SK-N-SH treated with all-trans-retinoic acid at 6 μM for 48 hours (cell line): ENCODE measurements around the gene TMEM87B.
A peak's percentile ranks its signal among the peaks of the same experiment; 100 is the strongest.

ENCODE experiments used
- ATAC-seq: fragments of 200-7000 bp; cut with Tn5 transposase; 3 replicates; pipeline ENCODE4 v1.9.1; 2020; ENCODE audit warnings: mild to moderate bottlenecking, moderate library complexity
- ARNTL ChIP-seq: fragments of 450-650 bp; formaldehyde crosslinking; IDR thresholded peaks from 2 replicates; pipeline ENCODE4 v1.5.0; 2020; ENCODE audit warnings: low read depth, mild to moderate bottlenecking, moderate library complexity, borderline replicate concordance
- BACH2 ChIP-seq: fragments of 250-450 bp; sonication (Bioruptor Pico); IDR thresholded peaks from 2 replicates; pipeline ENCODE4 v1.9.0; 2021; ENCODE audit warnings: mild to moderate bottlenecking, borderline replicate concordance
- CSDC2 ChIP-seq: fragments of 250-450 bp; sonication (Bioruptor Pico); IDR thresholded peaks from 2 replicates; pipeline ENCODE4 v1.5.0; 2020; ENCODE audit warnings: mild to moderate bottlenecking, moderate library complexity
- CSRNP3 ChIP-seq: fragments of 250-450 bp; sonication (Bioruptor Pico); IDR thresholded peaks from 2 replicates; pipeline ENCODE4 v1.5.1; 2021; ENCODE audit warnings: mild to moderate bottlenecking, moderate library complexity
- ESRRG ChIP-seq: fragments of 250-450 bp; sonication (Bioruptor Pico); IDR thresholded peaks from 2 replicates; pipeline ENCODE4 v1.6.1; 2021; ENCODE audit warnings: mild to moderate bottlenecking
- ISL1 ChIP-seq: fragments of 250-450 bp; sonication (Bioruptor Pico); IDR thresholded peaks from 2 replicates; pipeline ENCODE4 v2.1.2; 2022; ENCODE audit warnings: mild to moderate bottlenecking, moderate library complexity
- OSR1 ChIP-seq: fragments of 250-450 bp; sonication (Bioruptor Pico); IDR thresholded peaks from 2 replicates; pipeline ENCODE4 v1.8.0; 2022; ENCODE audit warnings: moderate library complexity, mild to moderate bottlenecking, inconsistent platforms
- PATZ1 ChIP-seq: fragments of 250-450 bp; sonication (Bioruptor Pico); IDR thresholded peaks from 2 replicates; pipeline ENCODE4 v1.8.0; 2020; ENCODE audit warnings: mild to moderate bottlenecking, moderate library complexity, borderline replicate concordance
- POU6F1 ChIP-seq: fragments of 250-450 bp; sonication (Bioruptor Pico); IDR thresholded peaks from 2 replicates; pipeline ENCODE4 v1.8.0; 2021; ENCODE audit warnings: low read depth, mild to moderate bottlenecking, moderate library complexity, borderline replicate concordance
- PPARA ChIP-seq: fragments of 250-450 bp; sonication (Bioruptor Pico); IDR thresholded peaks from 2 replicates; pipeline ENCODE4 v1.5.0; 2020; ENCODE audit warnings: mild to moderate bottlenecking, borderline replicate concordance
- RARB ChIP-seq: fragments of 250-450 bp; sonication (Bioruptor Pico); IDR thresholded peaks from 2 replicates; pipeline ENCODE4 v1.8.0; 2021; ENCODE audit warnings: mild to moderate bottlenecking, moderate library complexity
- SNAI2 ChIP-seq: fragments of 250-450 bp; sonication (Bioruptor Pico); IDR thresholded peaks from 2 replicates; pipeline ENCODE4 v1.5.0; 2020; ENCODE audit warnings: mild to moderate bottlenecking, moderate library complexity
- TCF4 ChIP-seq: fragments of 250-450 bp; sonication (Bioruptor Pico); IDR thresholded peaks from 2 replicates; pipeline ENCODE4 v1.8.0; 2021; ENCODE audit warnings: mild to moderate bottlenecking, moderate library complexity, borderline replicate concordance
- TOX ChIP-seq: fragments of 250-450 bp; sonication (Bioruptor Pico); IDR thresholded peaks from 2 replicates; pipeline ENCODE4 v1.8.0; 2021; ENCODE audit warnings: mild to moderate bottlenecking, moderate library complexity, borderline replicate concordance
- ZC3H10 ChIP-seq: fragments of 250-450 bp; sonication (Bioruptor Pico); IDR thresholded peaks from 2 replicates; pipeline ENCODE4 v1.5.1; 2021; ENCODE audit warnings: mild to moderate bottlenecking, moderate library complexity
- ZFP3 ChIP-seq: fragments of 250-450 bp; sonication (Bioruptor Pico); IDR thresholded peaks from 2 replicates; pipeline ENCODE4 v1.5.0; 2020; ENCODE audit warnings: mild to moderate bottlenecking, moderate library complexity
- ZFP30 ChIP-seq: fragments of 450-650 bp; formaldehyde crosslinking; IDR thresholded peaks from 2 replicates; pipeline ENCODE4 v1.5.0; 2022; ENCODE audit warnings: mild to moderate bottlenecking, moderate library complexity
- ZNF565 ChIP-seq: fragments of 450-650 bp; formaldehyde crosslinking; conservative IDR thresholded peaks from 2 replicates; pipeline ENCODE4 v1.5.0; 2020; ENCODE audit warnings: low read depth, mild to moderate bottlenecking, moderate library complexity
- ZNF70 ChIP-seq: fragments of 450-650 bp; formaldehyde crosslinking; IDR thresholded peaks from 2 replicates; pipeline ENCODE4 v1.5.0; 2020; ENCODE audit warnings: mild to moderate bottlenecking, moderate library complexity
- ZNF8 ChIP-seq: fragments of 450-650 bp; formaldehyde crosslinking; IDR thresholded peaks from 2 replicates; pipeline ENCODE4 v1.5.0; 2020; ENCODE audit warnings: mild to moderate bottlenecking, moderate library complexity

TMEM87B gene

GRCh38 chr2:112018846-112019245 is 36.2 kb upstream of the TMEM87B start:
- no peak for ATAC-seq
- TF ChIP-seq ZNF8 = no peak
- TF ChIP-seq ZC3H10 = no peak
- TF ChIP-seq POU6F1 (CRISPR knock-in tag) = no peak
- TF ChIP-seq TCF4 (CRISPR knock-in tag) = no peak
- no peak for TF ChIP-seq ESRRG (CRISPR knock-in tag)
- TF ChIP-seq ZFP3 = no peak
- no peak for TF ChIP-seq PPARA (CRISPR knock-in tag)
- TF ChIP-seq ARNTL (CRISPR knock-in tag) = no peak
- TF ChIP-seq CSRNP3 (CRISPR knock-in tag) = no peak
- TF ChIP-seq ISL1 (CRISPR knock-in tag) = no peak
- no peak for TF ChIP-seq OSR1 (CRISPR knock-in tag)
- no peak for TF ChIP-seq TOX (CRISPR knock-in tag)
- TF ChIP-seq CSDC2 (CRISPR knock-in tag) = no peak
- no peak for TF ChIP-seq PATZ1 (CRISPR knock-in tag)
- no peak for TF ChIP-seq ZNF70
- TF ChIP-seq, all 23 proteins: peak for 0

GRCh38 chr2:112019569-112019982 is 35.5 kb upstream of the TMEM87B start:
- TF ChIP-seq BACH2 (CRISPR knock-in tag) = no peak
- no peak for TF ChIP-seq POU6F1 (CRISPR knock-in tag)
- no peak for TF ChIP-seq CSDC2 (CRISPR knock-in tag)
- no peak for TF ChIP-seq OSR1 (CRISPR knock-in tag)
- no peak for TF ChIP-seq ZFP3
- no peak for TF ChIP-seq ESRRG (CRISPR knock-in tag)
- no peak for TF ChIP-seq ZNF8
- TF ChIP-seq ARNTL (CRISPR knock-in tag) = no peak
- TF ChIP-seq ZNF70 = no peak
- TF ChIP-seq CSRNP3 (CRISPR knock-in tag) = no peak
- no peak for TF ChIP-seq ZNF565 (CRISPR knock-in tag)
- TF ChIP-seq ZFP30 (CRISPR knock-in tag) = no peak

GRCh38 chr2:112020561-112020960 is 34.5 kb upstream of the TMEM87B start:
- TF ChIP-seq ARNTL (CRISPR knock-in tag) (no peak), TCF4 (CRISPR knock-in tag) (no peak), CSDC2 (CRISPR knock-in tag) (no peak), ESRRG (CRISPR knock-in tag) (no peak), CSRNP3 (CRISPR knock-in tag) (no peak), ZNF8 (no peak), BACH2 (CRISPR knock-in tag) (no peak), ISL1 (CRISPR knock-in tag) (no peak), PATZ1 (CRISPR knock-in tag) (no peak), ZNF565 (CRISPR knock-in tag) (no peak), RARB (CRISPR knock-in tag) (no peak), SNAI2 (CRISPR knock-in tag) (no peak), ZFP30 (CRISPR knock-in tag) (no peak), ZFP3 (no peak), TOX (CRISPR knock-in tag) (no peak)
- TF ChIP-seq, all 23 proteins: peak for 0
- ATAC-seq = peak; percentile 43; the same call in 1 of the 3 replicates

More at GRCh38 chr2:112019569-112019982, 35.5 kb upstream of the TMEM87B start:
- no peak for ATAC-seq
